SK-N-SH treated with all-trans-retinoic acid at 6 μM for 48 hours (cell line): ENCODE measurements around the gene ANK2.

Experiments used
- ARNTL ChIP-seq: fragments of 450-650 bp; formaldehyde crosslinking; IDR thresholded peaks from 2 replicates; pipeline ENCODE4 v1.5.0; 2020; ENCODE audit warnings: low read depth, mild to moderate bottlenecking, moderate library complexity, borderline replicate concordance
- BACH2 ChIP-seq: fragments of 250-450 bp; sonication (Bioruptor Pico); IDR thresholded peaks from 2 replicates; pipeline ENCODE4 v1.9.0; 2021; ENCODE audit warnings: mild to moderate bottlenecking, borderline replicate concordance
- ESRRG ChIP-seq: fragments of 250-450 bp; sonication (Bioruptor Pico); IDR thresholded peaks from 2 replicates; pipeline ENCODE4 v1.6.1; 2021; ENCODE audit warnings: mild to moderate bottlenecking
- GLIS3 ChIP-seq: fragments of 250-450 bp; sonication (Bioruptor Pico); IDR thresholded peaks from 2 replicates; pipeline ENCODE4 v1.5.0; 2020; ENCODE audit warnings: mild to moderate bottlenecking, moderate library complexity
- ISL1 ChIP-seq: fragments of 250-450 bp; sonication (Bioruptor Pico); IDR thresholded peaks from 2 replicates; pipeline ENCODE4 v2.1.2; 2022; ENCODE audit warnings: mild to moderate bottlenecking, moderate library complexity
- RARB ChIP-seq: fragments of 250-450 bp; sonication (Bioruptor Pico); IDR thresholded peaks from 2 replicates; pipeline ENCODE4 v1.8.0; 2021; ENCODE audit warnings: mild to moderate bottlenecking, moderate library complexity
- TCF4 ChIP-seq: fragments of 250-450 bp; sonication (Bioruptor Pico); IDR thresholded peaks from 2 replicates; pipeline ENCODE4 v1.8.0; 2021; ENCODE audit warnings: mild to moderate bottlenecking, moderate library complexity, borderline replicate concordance
- TOX ChIP-seq: fragments of 250-450 bp; sonication (Bioruptor Pico); IDR thresholded peaks from 2 replicates; pipeline ENCODE4 v1.8.0; 2021; ENCODE audit warnings: mild to moderate bottlenecking, moderate library complexity, borderline replicate concordance
- ZFP3 ChIP-seq: fragments of 250-450 bp; sonication (Bioruptor Pico); IDR thresholded peaks from 2 replicates; pipeline ENCODE4 v1.5.0; 2020; ENCODE audit warnings: mild to moderate bottlenecking, moderate library complexity
- ZFP30 ChIP-seq: fragments of 450-650 bp; formaldehyde crosslinking; IDR thresholded peaks from 2 replicates; pipeline ENCODE4 v1.5.0; 2022; ENCODE audit warnings: mild to moderate bottlenecking, moderate library complexity
- TF ChIP-seq, protein P1 (sequence below): fragments of 250-450 bp; sonication (Bioruptor Pico); IDR thresholded peaks from 2 replicates; pipeline ENCODE4 v1.8.0; 2021; ENCODE audit warnings: low read depth, mild to moderate bottlenecking, moderate library complexity, borderline replicate concordance
- TF ChIP-seq, protein P2 (sequence below): fragments of 250-450 bp; sonication (Bioruptor Pico); IDR thresholded peaks from 2 replicates; pipeline ENCODE4 v1.8.0; 2020; ENCODE audit warnings: mild to moderate bottlenecking, moderate library complexity, borderline replicate concordance
- TF ChIP-seq, protein P3 (sequence below): fragments of 250-450 bp; sonication (Bioruptor Pico); IDR thresholded peaks from 2 replicates; pipeline ENCODE4 v1.5.1; 2020; ENCODE audit warnings: low read depth, mild to moderate bottlenecking, moderate library complexity

- TF ChIP-seq, protein P1, sequence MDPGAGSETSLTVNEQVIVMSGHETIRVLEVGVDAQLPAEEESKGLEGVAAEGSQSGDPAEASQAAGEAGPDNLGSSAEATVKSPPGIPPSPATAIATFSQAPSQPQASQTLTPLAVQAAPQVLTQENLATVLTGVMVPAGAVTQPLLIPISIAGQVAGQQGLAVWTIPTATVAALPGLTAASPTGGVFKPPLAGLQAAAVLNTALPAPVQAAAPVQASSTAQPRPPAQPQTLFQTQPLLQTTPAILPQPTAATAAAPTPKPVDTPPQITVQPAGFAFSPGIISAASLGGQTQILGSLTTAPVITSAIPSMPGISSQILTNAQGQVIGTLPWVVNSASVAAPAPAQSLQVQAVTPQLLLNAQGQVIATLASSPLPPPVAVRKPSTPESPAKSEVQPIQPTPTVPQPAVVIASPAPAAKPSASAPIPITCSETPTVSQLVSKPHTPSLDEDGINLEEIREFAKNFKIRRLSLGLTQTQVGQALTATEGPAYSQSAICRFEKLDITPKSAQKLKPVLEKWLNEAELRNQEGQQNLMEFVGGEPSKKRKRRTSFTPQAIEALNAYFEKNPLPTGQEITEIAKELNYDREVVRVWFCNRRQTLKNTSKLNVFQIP (CRISPR knock-in tag): no peak
- TF ChIP-seq, protein P2, sequence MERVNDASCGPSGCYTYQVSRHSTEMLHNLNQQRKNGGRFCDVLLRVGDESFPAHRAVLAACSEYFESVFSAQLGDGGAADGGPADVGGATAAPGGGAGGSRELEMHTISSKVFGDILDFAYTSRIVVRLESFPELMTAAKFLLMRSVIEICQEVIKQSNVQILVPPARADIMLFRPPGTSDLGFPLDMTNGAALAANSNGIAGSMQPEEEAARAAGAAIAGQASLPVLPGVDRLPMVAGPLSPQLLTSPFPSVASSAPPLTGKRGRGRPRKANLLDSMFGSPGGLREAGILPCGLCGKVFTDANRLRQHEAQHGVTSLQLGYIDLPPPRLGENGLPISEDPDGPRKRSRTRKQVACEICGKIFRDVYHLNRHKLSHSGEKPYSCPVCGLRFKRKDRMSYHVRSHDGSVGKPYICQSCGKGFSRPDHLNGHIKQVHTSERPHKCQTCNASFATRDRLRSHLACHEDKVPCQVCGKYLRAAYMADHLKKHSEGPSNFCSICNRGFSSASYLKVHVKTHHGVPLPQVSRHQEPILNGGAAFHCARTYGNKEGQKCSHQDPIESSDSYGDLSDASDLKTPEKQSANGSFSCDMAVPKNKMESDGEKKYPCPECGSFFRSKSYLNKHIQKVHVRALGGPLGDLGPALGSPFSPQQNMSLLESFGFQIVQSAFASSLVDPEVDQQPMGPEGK (CRISPR knock-in tag): no peak
- TF ChIP-seq ESRRG (CRISPR knock-in tag) (no peak), TCF4 (no peak), ISL1 (CRISPR knock-in tag) (no peak), ZFP3 (no peak), TOX (no peak), GLIS3 (CRISPR knock-in tag) (no peak), RARB (CRISPR knock-in tag) (no peak), BACH2 (CRISPR knock-in tag) (no peak), ZFP30 (CRISPR knock-in tag) (no peak), ARNTL (CRISPR knock-in tag) (no peak)
- TF ChIP-seq, protein P3, sequence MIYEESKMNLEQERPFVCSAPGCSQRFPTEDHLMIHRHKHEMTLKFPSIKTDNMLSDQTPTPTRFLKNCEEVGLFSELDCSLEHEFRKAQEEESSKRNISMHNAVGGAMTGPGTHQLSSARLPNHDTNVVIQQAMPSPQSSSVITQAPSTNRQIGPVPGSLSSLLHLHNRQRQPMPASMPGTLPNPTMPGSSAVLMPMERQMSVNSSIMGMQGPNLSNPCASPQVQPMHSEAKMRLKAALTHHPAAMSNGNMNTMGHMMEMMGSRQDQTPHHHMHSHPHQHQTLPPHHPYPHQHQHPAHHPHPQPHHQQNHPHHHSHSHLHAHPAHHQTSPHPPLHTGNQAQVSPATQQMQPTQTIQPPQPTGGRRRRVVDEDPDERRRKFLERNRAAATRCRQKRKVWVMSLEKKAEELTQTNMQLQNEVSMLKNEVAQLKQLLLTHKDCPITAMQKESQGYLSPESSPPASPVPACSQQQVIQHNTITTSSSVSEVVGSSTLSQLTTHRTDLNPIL (CRISPR knock-in tag): no peak
These were observed 67.2 kb downstream of the ANK2 start for GRCh38 chr4:113116414-113117357.
